Transverse colon (tissue), 3 donors: ENCODE results near the gene AGPAT3.

Source experiments
- CTCF ChIP-seq, 5 experiments: fragments of 200-600 bp in 3 of 5; fragments of 450-650 bp in 2 of 5; sonication (generic) in 3 of 5; IDR thresholded peaks; 1 replicate in 2 of 5; 2 replicates in 3 of 5; pipeline ENCODE4 v1.5.1; 2016 to 2017; ENCODE audit warnings: antibody characterized with exemption in 5 of 5, inconsistent platforms in 3 of 5, mild to moderate bottlenecking in 2 of 5, moderate library complexity in 1 of 5
- EP300 ChIP-seq: sonication (generic); formaldehyde crosslinking; IDR thresholded peaks from one replicate; pipeline ENCODE4 v1.6.1; 2017; ENCODE audit warnings: antibody characterized with exemption, low read depth

GRCh38 chr21:44013380-44014088 is 148.5 kb downstream of the AGPAT3 start:
- TF ChIP-seq CTCF (IDR thresholded peaks at IDR 0.05) (no peak), EP300 (no peak)
